ENCODE data around the gene PPM1B.
"Not testable (repeated sequence)": the region's sequence is repeated elsewhere in the genome, so short reads cannot be mapped to it uniquely, and the experiment has no call there.

Gene PPM1B

GRCh38 chr2:44203542-44203941 is 34.9 kb downstream of the PPM1B start:
- DNase-seq: no peak

DNA sequence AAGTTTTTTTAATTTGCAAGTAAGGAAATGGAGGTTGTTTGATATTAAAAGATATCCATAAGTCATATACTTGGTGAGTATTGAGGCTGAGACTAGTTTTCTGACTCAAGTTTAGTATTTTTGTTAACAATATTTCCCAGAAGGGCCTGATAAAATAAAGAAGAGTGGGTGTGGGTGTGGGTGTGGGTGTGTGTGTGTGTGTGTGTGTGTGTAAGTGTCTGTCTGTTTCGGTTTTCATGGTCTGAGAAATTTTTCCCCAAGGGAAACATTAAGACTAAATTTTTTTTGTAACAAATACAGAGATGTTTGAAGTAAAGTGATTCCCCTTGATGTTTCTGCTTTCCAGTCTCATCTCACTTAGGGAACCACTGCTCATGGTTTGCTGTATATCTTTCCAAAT is 36.5 kb downstream of the PPM1B start:
- no peak for DNase-seq

GRCh38 chr2:44207102-44207501 is 38.4 kb downstream of the PPM1B start:
- DNase-seq: no peak

- not testable (repeated sequence) for DNase-seq
These were observed 39.0 kb downstream of the PPM1B start for GRCh38 chr2:44207648-44208047.

GRCh38 chr2:44210362-44210761 is 41.7 kb downstream of the PPM1B start:
- DNase-seq: no peak

DNA sequence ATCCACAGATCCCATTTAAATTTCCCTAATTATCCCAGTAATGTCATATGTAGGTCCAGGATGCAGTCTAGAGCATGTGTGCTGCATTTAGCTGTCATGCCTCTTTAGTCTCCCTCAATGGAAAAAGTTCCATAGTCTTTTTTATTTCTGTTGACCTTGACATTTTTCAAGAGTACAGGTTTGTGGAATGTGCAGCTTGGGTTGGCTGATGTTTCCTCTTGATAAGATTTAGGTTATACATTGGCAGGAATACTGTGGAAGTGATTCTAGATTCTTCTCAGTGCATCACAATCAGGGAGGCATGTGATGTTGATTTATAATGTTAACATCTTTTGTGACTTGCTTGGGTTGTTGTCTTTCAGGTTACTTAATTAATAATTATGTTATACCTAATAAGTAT is 42.5 kb downstream of the PPM1B start:
- DNase-seq: no peak

DNA sequence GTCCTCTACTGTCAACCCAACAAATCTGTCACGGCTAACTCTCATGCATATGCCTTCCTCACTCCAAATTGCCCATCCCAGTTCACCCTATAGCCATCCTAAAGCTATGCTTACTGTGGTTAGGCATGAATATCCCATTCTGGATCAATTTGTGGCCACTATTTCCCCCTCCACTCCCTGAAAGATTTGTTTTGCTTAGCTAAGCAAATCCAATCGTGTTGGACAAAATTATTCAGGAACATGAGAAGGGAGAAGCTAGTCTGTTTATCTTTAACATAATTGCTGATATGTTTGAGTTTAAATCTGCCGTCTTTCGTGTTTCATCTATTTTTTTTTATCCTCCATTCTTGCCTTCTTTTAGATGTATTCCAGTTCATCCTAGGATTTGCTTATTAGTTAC is 43.6 kb downstream of the PPM1B start:
- no peak for DNase-seq

- no peak for DNase-seq
These were observed 47.2 kb downstream of the PPM1B start for GRCh38 chr2:44215827-44216226.

- DNase-seq: no peak
These were observed 50.1 kb downstream of the PPM1B start for GRCh38 chr2:44218771-44219170.

- DNase-seq: no peak
These were observed 58.1 kb downstream of the PPM1B start for GRCh38 chr2:44226753-44227152.

- no peak for DNase-seq
These were observed 61.7 kb downstream of the PPM1B start for GRCh38 chr2:44230378-44230777.

- DNase-seq: no peak
These were observed 64.9 kb downstream of the PPM1B start for GRCh38 chr2:44233450-44234128.

GRCh38 chr2:44237221-44237620 is 68.5 kb downstream of the PPM1B start:
- DNase-seq: peak; percentile 12

- DNase-seq: no peak
These were observed 74.2 kb downstream of the PPM1B start for GRCh38 chr2:44242904-44243303.

DNA sequence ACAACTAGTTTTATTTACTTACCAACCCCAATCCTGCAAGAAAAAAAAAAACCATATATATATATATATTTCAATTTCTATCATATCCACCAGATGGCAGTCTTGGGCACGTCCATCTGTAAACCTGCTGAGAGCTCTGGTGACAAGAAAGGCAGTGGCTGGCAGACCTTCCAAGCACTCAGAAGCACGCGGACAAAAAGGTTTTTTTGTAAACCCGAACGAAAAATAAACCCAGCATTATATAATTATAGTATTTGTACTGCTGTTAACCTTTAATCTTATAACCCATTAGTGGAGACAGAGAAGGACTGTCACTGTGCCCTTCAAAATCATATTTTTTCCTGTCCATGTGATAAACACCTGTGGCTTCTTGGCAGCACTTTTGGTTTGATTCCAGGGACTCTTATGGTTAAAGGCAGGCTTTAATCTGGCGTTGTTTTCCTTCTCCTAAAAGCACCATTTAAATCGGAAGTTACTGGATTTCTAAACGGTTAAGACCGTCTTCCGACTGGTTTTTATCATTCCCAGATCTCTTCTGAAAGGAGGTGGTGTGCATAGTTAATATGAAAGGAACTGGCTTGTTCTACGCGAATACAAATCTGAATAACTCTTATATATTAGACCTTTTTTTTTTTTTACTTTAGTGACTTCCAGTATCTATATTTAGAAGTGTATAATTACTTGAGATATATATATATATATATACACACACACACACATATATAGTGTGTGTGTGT is 75.6 kb downstream of the PPM1B start:
- peak; percentile 61 for DNase-seq

- DNase-seq: no peak
These were observed 76.6 kb downstream of the PPM1B start for GRCh38 chr2:44245083-44245861.

DNA sequence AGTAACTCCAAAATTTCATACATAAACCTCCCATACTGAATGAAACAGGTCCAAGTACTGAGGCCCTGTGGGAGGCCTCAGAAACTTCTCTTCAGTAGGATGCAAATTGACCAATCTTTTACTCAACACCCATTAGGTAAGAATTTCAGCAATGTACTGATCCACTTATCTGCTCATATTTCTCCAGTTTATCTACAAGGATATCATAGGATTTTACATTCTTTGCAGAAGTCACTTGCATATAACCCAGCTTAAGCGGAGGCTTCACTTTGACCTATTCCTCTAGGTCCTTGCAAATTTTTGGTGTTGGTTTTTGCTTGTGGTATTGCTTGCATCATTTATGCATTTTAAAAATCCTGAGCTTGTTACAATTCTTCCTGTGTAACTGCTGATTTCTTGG is 77.8 kb downstream of the PPM1B start:
- no peak for DNase-seq

- DNase-seq: no peak
These were observed 78.2 kb downstream of the PPM1B start for GRCh38 chr2:44246840-44247369.

DNA sequence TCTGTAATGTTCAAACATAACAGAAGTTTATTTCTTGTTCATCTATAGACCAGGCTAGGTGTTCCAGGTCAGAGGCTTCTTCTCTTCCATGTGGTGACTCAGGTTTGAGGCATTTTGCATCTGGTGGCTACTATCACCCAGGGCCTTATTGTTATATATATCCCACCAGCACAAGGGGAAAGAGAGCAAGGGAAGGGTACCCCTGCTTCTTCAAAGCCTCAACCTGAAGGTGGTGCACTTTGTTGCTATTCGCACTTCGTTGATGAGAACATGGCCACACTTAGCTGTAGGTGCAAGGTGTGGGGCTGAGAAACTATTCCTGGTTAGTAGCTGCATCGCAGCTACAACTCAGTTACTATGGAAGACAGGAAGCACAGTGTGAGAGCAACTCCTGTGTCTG is 79.2 kb downstream of the PPM1B start:
- no peak for DNase-seq

DNA sequence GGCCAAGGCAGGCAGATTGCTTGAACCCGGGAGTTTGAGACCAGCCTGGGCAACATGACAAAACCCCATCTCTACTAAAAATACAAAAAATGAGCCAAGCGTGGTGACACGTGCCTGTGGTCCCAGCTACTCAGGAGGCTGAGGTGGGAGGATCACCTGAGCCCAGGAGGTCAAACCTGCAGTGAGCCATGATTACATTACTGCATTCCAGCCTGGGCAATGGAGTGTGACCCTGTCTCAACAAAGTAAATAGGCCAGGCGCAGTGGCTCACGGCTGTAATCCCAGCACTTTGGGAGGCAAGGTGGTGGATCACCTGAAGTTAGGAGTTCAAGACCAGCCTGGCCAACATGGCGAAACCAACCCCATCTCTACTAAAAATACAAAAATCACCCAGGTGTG is 80.6 kb downstream of the PPM1B start:
- not testable (repeated sequence) for DNase-seq

- no peak for DNase-seq
These were observed 81.7 kb downstream of the PPM1B start for GRCh38 chr2:44250376-44250775.

DNA sequence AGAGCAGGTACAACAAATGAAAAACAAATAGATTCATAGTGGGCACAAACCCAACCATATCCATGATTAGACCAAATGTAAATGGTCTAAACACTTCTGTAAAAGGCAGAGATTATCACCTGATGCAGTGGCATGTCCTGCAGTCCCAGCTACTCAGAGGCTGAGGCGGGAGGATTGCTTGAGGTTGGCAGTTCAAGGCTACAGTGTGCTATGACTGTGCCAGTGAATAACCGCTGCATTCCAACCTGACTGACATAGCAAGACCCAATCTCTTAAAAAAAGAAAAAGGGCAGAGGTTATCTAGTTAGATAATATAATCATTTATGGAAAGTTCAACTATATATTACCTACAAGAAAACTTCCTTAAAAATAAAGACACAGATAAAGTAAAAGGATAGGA is 85.3 kb downstream of the PPM1B start:
- no peak for DNase-seq

DNA sequence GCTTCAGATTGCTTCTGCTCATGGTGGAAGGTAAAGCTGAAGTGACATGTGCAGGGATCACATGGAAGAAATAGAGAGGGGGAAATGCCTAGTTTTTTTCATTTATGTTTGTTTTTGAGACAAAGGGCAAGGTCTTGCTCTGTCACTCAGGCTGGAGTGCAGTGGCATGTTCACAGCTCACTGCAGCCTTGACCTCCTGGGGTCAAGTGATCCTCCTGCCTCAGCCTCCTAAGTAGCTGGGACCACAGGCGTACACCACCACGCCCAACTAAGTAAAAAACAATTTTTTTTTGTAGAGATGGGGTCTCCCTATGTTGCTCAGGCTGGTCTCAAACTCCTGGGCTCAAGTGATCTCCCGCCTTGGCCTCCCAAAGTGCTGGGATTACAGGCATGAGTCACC is 87.0 kb downstream of the PPM1B start:
- DNase-seq: not testable (repeated sequence)

- DNase-seq: not testable (repeated sequence)
These were observed 89.1 kb downstream of the PPM1B start for GRCh38 chr2:44257802-44258201.
